Measurements from ENCODE around the gene CSTF3.

- TF ChIP-seq CTCF (optimal IDR thresholded peaks at IDR 0.05 in 1 of 3, IDR thresholded peaks at IDR 0.05 in 1 of 3, conservative IDR thresholded peaks at IDR 0.05 in 1 of 3; ENCODE audit: extremely low read depth in 1 of 3, insufficient read depth in 2 of 3, low read length in 3 of 3), result no peak
- TF ChIP-seq EZH2 (IDR thresholded peaks at IDR 0.05; ENCODE audit: low read length), result no peak
These were observed 92.5 kb downstream of the CSTF3 start for GRCh38 chr11:33068611-33069340.

All from keratinocyte (primary cell).